ENCODE data around the gene ZNF175.

The ZNF175 gene

GRCh38 chr19:51550848-51551672 is 20.0 kb upstream of the ZNF175 start:
- DNase-seq (ENCODE audit: low read depth): no peak

GRCh38 chr19:51551673-51552432 is 19.2 kb upstream of the ZNF175 start:
- DNase-seq (ENCODE audit: low read depth): no peak

DNA sequence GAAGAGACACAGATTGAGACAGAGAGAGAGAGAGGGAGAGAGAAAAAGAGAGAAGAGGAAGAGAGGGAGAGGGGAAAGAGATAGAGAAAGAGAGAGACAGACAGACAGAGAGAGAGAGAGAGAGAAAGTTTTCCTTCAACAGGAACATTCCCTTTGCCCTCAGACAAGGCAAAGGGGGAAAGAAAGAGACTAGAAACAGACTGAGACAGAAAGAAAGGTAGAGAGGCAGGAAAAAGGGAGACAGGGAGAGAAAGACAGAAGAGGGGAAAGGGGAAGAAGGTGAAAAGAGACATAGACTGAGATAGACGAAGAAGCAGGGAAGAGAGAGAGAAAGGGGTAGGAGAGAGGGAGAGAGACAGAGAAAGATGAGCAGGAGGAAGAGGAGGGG is 18.5 kb upstream of the ZNF175 start:
- no peak for DNase-seq (ENCODE audit: low read depth)

GRCh38 chr19:51552996-51553725 is 17.9 kb upstream of the ZNF175 start:
- DNase-seq (ENCODE audit: low read depth): peak; percentile 40

DNA sequence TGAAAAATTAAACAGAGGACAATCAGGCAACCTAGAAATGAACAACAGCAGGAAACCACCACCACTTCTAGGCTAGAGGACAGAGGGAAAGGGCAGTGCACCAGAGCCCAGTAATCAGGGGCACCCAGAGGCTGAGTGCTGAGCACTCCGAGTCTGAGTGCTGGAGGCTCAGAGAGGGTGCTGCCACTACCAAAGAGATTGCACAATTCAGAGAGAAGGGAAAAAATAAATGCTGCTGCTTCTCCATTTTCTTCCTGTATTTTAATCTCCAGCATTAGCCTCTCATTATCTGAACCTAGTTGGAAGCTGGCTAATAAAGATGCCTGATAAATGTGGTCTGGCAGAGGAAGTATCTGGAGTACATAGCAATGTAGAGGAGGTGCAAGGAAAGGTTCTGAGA is 11.8 kb upstream of the ZNF175 start:
- DNase-seq (ENCODE audit: low read depth): no peak

DNA sequence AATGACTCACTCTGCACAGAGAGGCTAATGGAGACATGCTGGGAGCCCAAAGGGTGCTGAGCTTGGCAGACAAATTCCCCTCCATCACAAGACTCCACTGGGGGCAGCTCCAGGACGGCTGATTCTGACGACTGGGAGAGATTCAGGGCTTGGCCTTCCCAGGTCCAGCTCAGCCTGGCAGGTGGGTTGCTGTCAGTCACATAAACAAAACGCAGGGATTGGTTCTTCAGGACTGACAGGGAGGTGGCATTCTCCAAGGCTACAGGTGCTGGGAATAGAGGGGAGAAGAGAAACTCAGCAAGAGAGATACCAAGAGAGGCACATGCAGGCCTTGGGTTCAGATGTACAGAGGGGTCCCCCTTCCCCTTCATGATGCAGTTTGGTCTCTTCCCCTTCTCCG is 10.7 kb upstream of the ZNF175 start:
- no peak for DNase-seq (ENCODE audit: low read depth)

- DNase-seq (ENCODE audit: low read depth): no peak
Measured at GRCh38 chr19:51564791-51565190, 6.3 kb upstream of the ZNF175 start.

- DNase-seq (ENCODE audit: low read depth): no peak
Measured at GRCh38 chr19:51565583-51565982, 5.5 kb upstream of the ZNF175 start.

DNA sequence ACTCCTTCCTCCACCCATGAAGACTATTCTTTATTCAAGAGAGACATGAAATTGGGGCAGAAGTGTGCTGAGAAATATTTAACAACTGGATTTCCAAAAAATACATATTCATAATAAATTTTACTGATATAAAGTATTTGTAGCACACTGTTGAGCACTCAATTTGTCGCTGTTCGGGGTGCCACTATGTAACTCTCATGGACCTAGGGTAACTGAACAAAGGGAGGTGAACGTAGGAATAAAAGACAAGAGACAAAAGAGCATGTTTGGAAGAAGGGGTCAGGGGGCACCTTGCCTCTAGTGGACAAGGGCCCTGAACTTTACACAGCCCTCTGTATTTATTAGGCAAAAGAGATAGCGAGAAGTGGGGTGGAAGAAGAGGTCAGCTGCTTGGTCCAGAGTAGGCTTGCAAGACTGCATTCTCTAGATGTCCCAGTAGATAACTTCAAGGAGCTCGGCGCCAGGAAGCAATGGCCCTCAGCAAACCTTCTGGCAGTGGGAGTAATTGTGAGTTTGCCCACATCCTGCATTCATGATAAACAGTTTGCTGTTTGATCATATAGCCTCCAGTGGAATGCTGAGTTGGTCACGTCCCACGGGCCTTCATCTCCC is 4.5 kb upstream of the ZNF175 start:
- DNase-seq (ENCODE audit: low read depth): no peak

DNA sequence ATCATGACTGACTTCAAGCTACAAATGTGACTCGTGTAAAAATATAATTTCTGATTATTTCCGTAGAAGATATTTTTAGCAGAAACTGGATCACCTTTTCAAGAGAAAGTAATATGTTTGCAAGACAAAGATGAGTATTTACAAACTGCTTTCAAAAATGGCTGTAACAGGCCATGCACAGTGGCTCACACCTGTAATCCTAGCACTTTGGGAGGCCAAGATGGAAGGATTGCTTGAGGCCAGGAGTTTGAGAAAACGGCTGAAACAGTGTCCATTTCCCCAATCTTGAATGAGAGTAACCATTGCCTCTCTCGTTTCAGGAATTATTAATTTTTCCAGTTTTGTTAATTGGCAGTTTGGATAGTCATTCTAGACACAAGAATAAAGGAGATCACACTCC is 3.5 kb upstream of the ZNF175 start:
- no peak for DNase-seq (ENCODE audit: low read depth)

DNA sequence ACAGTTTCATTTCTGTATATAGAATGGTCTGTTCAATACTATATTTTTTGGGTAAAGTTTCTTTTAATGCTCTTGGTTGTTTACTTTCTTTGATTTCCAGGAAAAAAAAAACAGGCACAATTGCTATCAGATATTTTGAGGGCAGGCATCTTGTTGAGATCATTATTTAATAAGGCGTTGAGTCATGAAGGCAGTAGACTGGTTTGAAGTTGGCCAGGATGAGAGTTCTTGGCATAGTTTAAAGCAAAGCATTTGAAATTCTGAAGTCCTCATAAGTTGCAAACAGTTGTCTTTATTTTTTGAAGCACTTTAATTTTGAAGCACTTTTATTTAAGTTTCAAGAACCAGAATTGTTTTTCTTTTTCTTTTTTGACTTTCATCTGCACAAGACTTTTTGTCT is 2.6 kb upstream of the ZNF175 start:
- no peak for DNase-seq (ENCODE audit: low read depth)

GRCh38 chr19:51571599-51571998 is 516 bp downstream of the ZNF175 start:
- no peak for DNase-seq (ENCODE audit: low read depth)

DNA sequence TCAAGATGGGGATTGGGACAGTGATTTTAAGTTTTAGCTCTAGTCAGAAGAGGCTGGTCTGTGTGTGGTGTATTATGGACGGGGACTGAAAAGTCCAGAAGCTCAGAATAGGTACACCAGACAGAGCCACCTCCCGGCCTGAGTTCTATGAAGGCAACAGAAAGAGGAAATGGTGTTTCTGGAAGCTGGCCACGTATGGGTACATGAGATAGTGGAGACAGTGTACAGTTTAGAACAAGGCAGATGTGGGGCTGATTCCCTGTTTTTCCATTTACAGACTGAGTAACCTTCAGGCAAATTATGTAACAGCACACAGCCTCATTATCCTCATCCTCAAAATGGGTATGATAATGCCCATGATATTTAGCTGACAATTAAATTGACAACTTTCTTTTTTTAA is 1.3 kb downstream of the ZNF175 start:
- no peak for DNase-seq (ENCODE audit: low read depth)

GRCh38 chr19:51572908-51573307 is 1.8 kb downstream of the ZNF175 start:
- peak; percentile 63 for DNase-seq (ENCODE audit: low read depth)

DNA sequence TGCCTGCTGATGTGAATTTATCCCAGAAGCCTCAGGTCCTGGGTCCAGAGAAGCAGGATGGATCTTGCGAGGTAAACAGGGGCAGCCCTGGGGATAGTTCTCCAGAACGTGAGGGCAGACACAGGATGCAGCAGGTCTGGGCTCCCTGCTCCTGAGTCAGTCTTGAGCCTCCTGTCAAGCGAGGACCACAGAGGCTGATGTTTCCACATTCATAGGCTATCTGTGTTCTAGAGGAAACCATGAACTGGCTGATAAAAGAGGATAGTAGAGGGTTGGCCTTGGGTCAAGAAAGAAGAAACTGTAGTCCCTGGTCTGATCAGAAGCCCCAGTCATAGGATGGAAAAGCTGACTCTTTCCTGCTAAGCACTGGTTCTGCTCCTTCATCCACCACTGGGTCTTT is 2.2 kb downstream of the ZNF175 start:
- no peak for DNase-seq (ENCODE audit: low read depth)

GRCh38 chr19:51576850-51577249 is 5.8 kb downstream of the ZNF175 start:
- no peak for DNase-seq (ENCODE audit: low read depth)

- DNase-seq (ENCODE audit: low read depth): no peak
Measured at GRCh38 chr19:51586103-51586728, 15.1 kb downstream of the ZNF175 start.

- DNase-seq (ENCODE audit: low read depth): no peak
Measured at GRCh38 chr19:51586799-51587198, 15.7 kb downstream of the ZNF175 start.

GRCh38 chr19:51587264-51588191 is 16.4 kb downstream of the ZNF175 start:
- no peak for DNase-seq (ENCODE audit: low read depth)

DNA sequence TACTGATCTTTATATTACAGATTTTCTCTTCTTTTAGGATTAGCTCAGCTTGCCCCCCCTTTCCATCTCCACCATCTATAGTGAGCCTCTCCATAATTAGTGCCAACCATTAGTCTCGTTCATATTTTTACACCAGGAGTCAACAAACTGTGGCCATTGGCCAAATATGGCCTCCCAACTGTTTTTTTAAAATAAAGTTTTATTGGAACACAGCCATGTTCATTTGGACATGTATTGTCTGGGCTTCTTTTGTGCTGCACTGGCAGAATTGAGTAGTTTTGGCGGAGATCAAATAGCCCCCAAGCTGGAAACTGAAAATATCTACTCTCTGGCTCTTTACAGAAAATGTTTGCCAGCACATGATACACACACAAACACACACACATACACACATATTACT is 18.4 kb downstream of the ZNF175 start:
- no peak for DNase-seq (ENCODE audit: low read depth)

DNA sequence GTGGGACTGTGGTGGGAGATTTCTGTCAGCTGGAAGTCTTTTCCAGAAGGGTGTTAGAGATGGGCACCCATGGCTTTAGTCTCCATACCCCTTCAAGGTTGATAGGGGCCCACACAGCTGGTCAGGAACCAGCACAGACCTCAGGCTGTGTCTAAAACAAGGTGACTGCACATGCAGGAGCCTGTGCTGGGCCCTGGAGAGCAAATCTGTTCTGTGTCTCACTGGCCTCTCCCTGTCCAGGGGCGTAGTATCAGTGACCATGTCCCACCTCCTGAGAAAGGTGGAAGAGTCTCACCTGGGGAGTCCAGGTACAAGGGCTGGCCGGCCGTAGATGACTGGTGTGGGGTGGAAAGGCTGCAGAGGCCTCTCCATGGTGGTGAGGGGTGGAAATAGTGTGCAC is 19.4 kb downstream of the ZNF175 start:
- DNase-seq (ENCODE audit: low read depth): no peak
